ENCODE results near the gene CATSPERB.

DNA sequence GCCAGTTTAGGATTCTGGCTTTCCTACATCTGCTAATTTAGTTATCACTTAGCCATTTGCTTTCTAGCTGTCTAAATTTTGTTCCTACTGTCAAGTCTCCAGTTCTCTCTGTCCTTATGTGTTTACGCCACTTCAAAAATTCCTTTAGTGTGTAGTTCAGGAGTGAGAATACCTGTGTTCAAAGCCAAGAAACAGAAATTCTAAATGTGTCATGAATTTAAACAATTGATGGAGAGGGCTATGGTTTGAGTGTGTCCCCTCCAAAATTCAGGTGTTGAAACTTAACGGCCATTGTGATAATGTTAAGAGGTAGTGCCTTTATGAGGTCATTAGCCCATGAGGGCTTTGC is 11.4 kb upstream of the CATSPERB start:
- TF ChIP-seq CTCF (IDR thresholded peaks at IDR 0.05) = no peak
- no peak for TF ChIP-seq POLR2A (IDR thresholded peaks at IDR 0.05)
- no peak for TF ChIP-seq EP300 (IDR thresholded peaks at IDR 0.05)

Measured in tibial nerve (tissue), 4 donors.